Activated CD4-positive, alpha-beta T cell treated with anti-CD3 and anti-CD28 coated beads, Interleukin-2, amount 50 U/mL, for 24 hours (primary cell): ENCODE data around the gene SAMD7.

ENCODE experiments used
- DNase-seq, 2 donors: peaks; one replicate each; pipeline ENCODE4 v3.0.0-alpha.2; 2020; ENCODE audit warnings: low read depth in 1 of 2, low spot score in 1 of 2

SAMD7 gene

GRCh38 chr3:169965562-169966427 is 54.4 kb downstream of the SAMD7 start:
- no peak for DNase-seq

GRCh38 chr3:169966428-169966950 is 55.1 kb downstream of the SAMD7 start, which contains the start of gene SEC62:
TSS of gene SEC62 (plus strand) at chr3:169966807. CDS start at chr3:169966823, 16 bp downstream.
- DNase-seq, result peak; percentile 90 to 97

GRCh38 chr3:169966951-169967915 is 55.9 kb downstream of the SAMD7 start:
- DNase-seq, result peak; percentile 9 to 24

- no peak for DNase-seq
Measured at GRCh38 chr3:169968224-169968885, 57.0 kb downstream of the SAMD7 start.

- DNase-seq, result no peak
Measured at GRCh38 chr3:169969174-169970095, 58.1 kb downstream of the SAMD7 start.

- DNase-seq, result no peak
Measured at GRCh38 chr3:169970847-169971246, 59.5 kb downstream of the SAMD7 start.

- no peak for DNase-seq
Measured at GRCh38 chr3:169971522-169971921, 60.1 kb downstream of the SAMD7 start.

- no peak for DNase-seq
Measured at GRCh38 chr3:169980055-169980454, 68.7 kb downstream of the SAMD7 start.

GRCh38 chr3:169984292-169984691 is 72.9 kb downstream of the SAMD7 start:
- no peak for DNase-seq
